GM21515 (cell line): ENCODE data around the gene DIP2A.
"Not testable (repeated sequence)": the region's sequence is repeated elsewhere in the genome, so short reads cannot be mapped to it uniquely, and the experiment has no call there.

Source experiments
- ATAC-seq: cut with Tn5 transposase; IDR thresholded peaks from one replicate; pipeline ENCODE4 v1.9.1; 2021; ENCODE audit not compliant: unreplicated experiment

Gene DIP2A

GRCh38 chr21:46577786-46578185, 119.1 kb downstream of the DIP2A start:
- not testable (repeated sequence) for ATAC-seq

GRCh38 chr21:46579394-46579793, 120.7 kb downstream of the DIP2A start:
- not testable (repeated sequence) for ATAC-seq

GRCh38 chr21:46581780-46582307, 123.2 kb downstream of the DIP2A start:
- ATAC-seq: no peak

GRCh38 chr21:46585191-46585953, 126.7 kb downstream of the DIP2A start:
- no peak for ATAC-seq

GRCh38 chr21:46594276-46594675, 135.6 kb downstream of the DIP2A start:
- no peak for ATAC-seq

GRCh38 chr21:46596201-46596600, 137.5 kb downstream of the DIP2A start:
- ATAC-seq: no peak

- no peak for ATAC-seq
Measured at GRCh38 chr21:46597031-46597430, 138.3 kb downstream of the DIP2A start.

- no peak for ATAC-seq
Measured at GRCh38 chr21:46597896-46598343, 139.2 kb downstream of the DIP2A start.

- no peak for ATAC-seq
Measured at GRCh38 chr21:46598581-46599572, 140.2 kb downstream of the DIP2A start.

- no peak for ATAC-seq
Measured at GRCh38 chr21:46600305-46600704, 141.6 kb downstream of the DIP2A start.

GRCh38 chr21:46600978-46601377, 142.3 kb downstream of the DIP2A start:
- ATAC-seq: no peak

- no peak for ATAC-seq
Measured at GRCh38 chr21:46603228-46603627, 144.5 kb downstream of the DIP2A start.

GRCh38 chr21:46604329-46604974, 145.8 kb downstream of the DIP2A start:
- ATAC-seq: no peak

GRCh38 chr21:46604975-46605766, 146.5 kb downstream of the DIP2A start, which contains the start of gene S100B:
S100B (minus strand) TSS chr21:46605082; CDS start chr21:46602415, 2,667 bp downstream.
- ATAC-seq: no peak

- ATAC-seq: no peak
Measured at GRCh38 chr21:46605767-46606426, 147.2 kb downstream of the DIP2A start.

- ATAC-seq: no peak
Measured at GRCh38 chr21:46606427-46606813, 147.7 kb downstream of the DIP2A start.

GRCh38 chr21:46607636-46608035, 148.9 kb downstream of the DIP2A start:
- no peak for ATAC-seq

- ATAC-seq: no peak
Measured at GRCh38 chr21:46608672-46609111, 150.0 kb downstream of the DIP2A start.

- ATAC-seq: no peak
Measured at GRCh38 chr21:46610018-46610701, 151.5 kb downstream of the DIP2A start.
